ENCODE results near the gene HRC.
"Not testable (repeated sequence)": the region's sequence is repeated elsewhere in the genome, so short reads cannot be mapped to it uniquely, and the experiment has no call there.

HRC gene

GRCh38 chr19:49155005-49155819, at the start of gene HRC:
TSS of gene HRC (minus strand) at chr19:49155396. CDS start at chr19:49155237, 159 bp downstream.
- DNase-seq, result no peak

- DNase-seq, result no peak
Measured at GRCh38 chr19:49201042-49201441, 45.8 kb upstream of the HRC start.

- no peak for DNase-seq
Measured at GRCh38 chr19:49200238-49200862, 45.2 kb upstream of the HRC start.

GRCh38 chr19:49196527-49197240, 41.5 kb upstream of the HRC start:
- DNase-seq, result no peak

- no peak for DNase-seq
Measured at GRCh38 chr19:49194408-49194807, 39.2 kb upstream of the HRC start.

GRCh38 chr19:49193822-49194394, 38.7 kb upstream of the HRC start:
- DNase-seq, result no peak

- no peak for DNase-seq
Measured at GRCh38 chr19:49190781-49191180, 35.6 kb upstream of the HRC start.

GRCh38 chr19:49189259-49189658, 34.1 kb upstream of the HRC start:
- DNase-seq, result no peak

- no peak for DNase-seq
Measured at GRCh38 chr19:49188626-49189200, 33.5 kb upstream of the HRC start.

GRCh38 chr19:49186108-49186507, 30.9 kb upstream of the HRC start:
- DNase-seq, result no peak

- DNase-seq, result no peak
Measured at GRCh38 chr19:49182848-49183375, 27.7 kb upstream of the HRC start.

- not testable (repeated sequence) for DNase-seq
Measured at GRCh38 chr19:49182010-49182847, 27.0 kb upstream of the HRC start.

- no peak for DNase-seq
Measured at GRCh38 chr19:49180659-49181058, 25.5 kb upstream of the HRC start.

GRCh38 chr19:49173198-49173597, 18.0 kb upstream of the HRC start:
- no peak for DNase-seq

- no peak for DNase-seq
Measured at GRCh38 chr19:49168421-49168820, 13.2 kb upstream of the HRC start.

GRCh38 chr19:49167857-49168409, 12.7 kb upstream of the HRC start:
- no peak for DNase-seq

GRCh38 chr19:49165865-49166301, 10.7 kb upstream of the HRC start:
- DNase-seq, result no peak

- no peak for DNase-seq
Measured at GRCh38 chr19:49165111-49165750, 10.0 kb upstream of the HRC start.

- DNase-seq, result no peak
Measured at GRCh38 chr19:49161987-49162386, 6.8 kb upstream of the HRC start.

- DNase-seq, result no peak
Measured at GRCh38 chr19:49160450-49161189, 5.4 kb upstream of the HRC start.

Data from NCI-H1048 (cell line).